Germinal center (tissue), 1 donor: Measurements from ENCODE around the gene PCDHGB7.
"Not testable (repeated sequence)": the region's sequence is repeated elsewhere in the genome, so short reads cannot be mapped to it uniquely, and the experiment has no call there.

ENCODE experiments used
- DNase-seq: peaks from one replicate; pipeline ENCODE4 v3.0.0; 2012; ENCODE audit warnings: mixed read lengths, low spot score

The PCDHGB7 gene

GRCh38 chr5:141430332-141431113 is 13.0 kb downstream of the PCDHGB7 start, which contains the start of gene PCDHGA12:
Gene PCDHGA12 (plus strand): TSS chr5:141430507. CDS start chr5:141430760, 253 bp downstream.
- peak; percentile 87 for DNase-seq

DNA sequence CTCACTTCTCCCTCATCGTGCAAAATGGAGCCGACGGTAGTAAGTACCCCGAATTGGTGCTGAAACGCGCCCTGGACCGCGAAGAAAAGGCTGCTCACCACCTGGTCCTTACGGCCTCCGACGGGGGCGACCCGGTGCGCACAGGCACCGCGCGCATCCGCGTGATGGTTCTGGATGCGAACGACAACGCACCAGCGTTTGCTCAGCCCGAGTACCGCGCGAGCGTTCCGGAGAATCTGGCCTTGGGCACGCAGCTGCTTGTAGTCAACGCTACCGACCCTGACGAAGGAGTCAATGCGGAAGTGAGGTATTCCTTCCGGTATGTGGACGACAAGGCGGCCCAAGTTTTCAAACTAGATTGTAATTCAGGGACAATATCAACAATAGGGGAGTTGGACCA is 13.8 kb downstream of the PCDHGB7 start:
- DNase-seq, result peak; percentile 67

DNA sequence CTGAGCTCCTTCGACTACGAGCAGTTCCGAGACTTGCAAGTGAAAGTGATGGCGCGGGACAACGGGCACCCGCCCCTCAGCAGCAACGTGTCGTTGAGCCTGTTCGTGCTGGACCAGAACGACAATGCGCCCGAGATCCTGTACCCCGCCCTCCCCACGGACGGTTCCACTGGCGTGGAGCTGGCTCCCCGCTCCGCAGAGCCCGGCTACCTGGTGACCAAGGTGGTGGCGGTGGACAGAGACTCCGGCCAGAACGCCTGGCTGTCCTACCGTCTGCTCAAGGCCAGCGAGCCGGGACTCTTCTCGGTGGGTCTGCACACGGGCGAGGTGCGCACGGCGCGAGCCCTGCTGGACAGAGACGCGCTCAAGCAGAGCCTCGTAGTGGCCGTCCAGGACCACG is 14.8 kb downstream of the PCDHGB7 start:
- not testable (repeated sequence) for DNase-seq

GRCh38 chr5:141432726-141433125 is 15.2 kb downstream of the PCDHGB7 start:
- DNase-seq, result not testable (repeated sequence)

DNA sequence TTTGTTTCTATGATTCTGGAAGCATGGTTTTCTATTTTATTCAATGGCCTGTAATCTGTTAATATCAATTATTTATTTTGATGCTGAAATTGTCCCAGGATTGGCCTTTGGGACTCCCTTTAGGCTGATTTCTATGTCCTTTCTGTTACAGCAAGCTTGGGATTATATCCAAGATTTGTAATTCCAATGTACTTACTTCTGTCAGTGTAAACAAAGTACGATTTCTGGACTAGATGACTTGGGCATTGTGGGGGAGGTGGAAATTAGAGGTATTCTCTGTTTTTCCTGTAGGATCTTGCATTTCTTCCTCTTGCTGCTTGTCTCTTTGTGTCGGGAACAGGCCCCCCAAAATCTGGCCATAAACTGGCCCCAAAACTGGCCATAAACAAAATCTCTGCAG is 16.5 kb downstream of the PCDHGB7 start:
- no peak for DNase-seq

DNA sequence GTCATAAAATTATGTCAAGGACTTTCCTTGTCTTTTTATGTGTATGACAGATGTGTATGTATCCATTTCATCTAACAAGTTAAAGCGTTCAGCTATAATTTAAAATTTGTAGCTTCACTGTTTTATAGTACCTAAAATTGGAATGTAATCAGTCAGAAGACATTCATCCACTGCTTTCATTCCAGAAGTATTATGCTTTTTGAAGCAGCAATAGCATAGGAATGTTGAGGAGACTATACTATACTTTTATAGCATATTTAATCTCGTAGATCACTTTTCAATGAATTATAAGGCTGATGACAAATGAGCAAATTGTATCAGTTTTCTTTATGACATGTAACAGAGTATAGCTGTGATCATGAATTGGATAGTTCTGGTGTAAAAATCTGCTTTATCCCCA is 19.7 kb downstream of the PCDHGB7 start:
- DNase-seq, result no peak

- DNase-seq, result no peak
Measured at GRCh38 chr5:141439411-141440141, 22.1 kb downstream of the PCDHGB7 start.

- no peak for DNase-seq
Measured at GRCh38 chr5:141440341-141440740, 22.9 kb downstream of the PCDHGB7 start.

GRCh38 chr5:141441571-141442170 is 24.2 kb downstream of the PCDHGB7 start:
- no peak for DNase-seq

- DNase-seq, result no peak
Measured at GRCh38 chr5:141465351-141465750, 47.9 kb downstream of the PCDHGB7 start.
